ENCODE measurements around the gene SOBP. TPM values are rescaled to one million over a fixed set of nuclear protein-coding genes. Genes with fewer than 3 reads are reported as not detected.

The SOBP gene
- polyA plus RNA-seq, 10 donors = 12.7 to 19.1 (median 15.4) TPM

DNA sequence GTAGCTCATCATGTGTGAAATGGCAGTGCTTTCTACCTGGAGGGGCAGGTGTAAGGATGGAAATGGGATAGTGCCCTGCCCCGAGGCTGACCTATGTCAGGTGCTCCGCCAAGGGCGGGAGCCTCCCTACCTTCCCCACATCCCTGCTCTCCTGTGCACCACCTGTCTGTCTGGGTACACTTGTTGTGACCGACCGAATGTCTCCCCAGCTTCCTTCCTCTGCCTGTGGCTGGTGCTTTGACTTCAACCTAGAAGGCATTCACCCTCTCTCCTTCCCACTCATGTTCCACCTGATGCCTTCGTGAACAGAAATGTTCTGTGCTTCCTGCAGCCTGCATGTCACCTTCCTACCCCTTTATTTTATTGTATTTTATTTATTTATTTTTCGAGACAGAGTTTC, 219.4 kb downstream of the SOBP start:
- no peak for DNase-seq

Other genes with a start within 250 kb of the SOBP start
- gene PDSS2, start 30.6 kb upstream of the SOBP start, polyA plus RNA-seq (ENCODE audit: insufficient read length in 10 of 10) = 10 to 100 TPM in 1 of 10 donors, 1 to 10 TPM in 9; 7.5 to 10.2 (median 8.4) TPM

Measured in muscle of back (tissue), 11 donors.